K562 (cell line): ENCODE measurements around the gene BRSK1. TPM values are rescaled to one million over a fixed set of nuclear protein-coding genes. Genes with fewer than 3 reads are reported as not detected.

Source experiments
- CREM ChIP-seq: IDR thresholded peaks from 2 replicates; pipeline ENCODE4 v1.6.1; 2014; ENCODE audit warnings: antibody characterized with exemption, low read depth
- GABPB1 ChIP-seq: sonication (generic); formaldehyde crosslinking; IDR thresholded peaks from 2 replicates; pipeline ENCODE4 v1.8.0; 2022; ENCODE audit warnings: mild to moderate bottlenecking, missing genetic modification reagents
- HDAC1 ChIP-seq, 2 experiments: fragments of 450-650 bp; IDR thresholded peaks; 2 replicates each; pipeline ENCODE4 v1.6.1; 2016 to 2017; ENCODE audit warnings: inconsistent platforms in 1 of 2, mild to moderate bottlenecking in 1 of 2, moderate library complexity in 1 of 2
- KDM5B ChIP-seq: fragments of 200-600 bp; sonication (generic); IDR thresholded peaks from 2 replicates; pipeline ENCODE4 v1.6.1; 2012; ENCODE audit warnings: low read depth, mild to moderate bottlenecking, moderate library complexity, low read length, control low read depth, inconsistent platforms; ENCODE audit not compliant: insufficient replicate concordance
- KLF1 ChIP-seq: fragments of 450-650 bp; IDR thresholded peaks from 2 replicates; pipeline ENCODE4 v1.6.1; 2016; ENCODE audit warnings: missing genetic modification characterization, missing compliant biosample characterization
- L3MBTL2 ChIP-seq: fragments of 450-650 bp; IDR thresholded peaks from 2 replicates; pipeline ENCODE4 v1.6.1; 2016; ENCODE audit warnings: mild to moderate bottlenecking, moderate library complexity
- MAX ChIP-seq: sonication (generic); formaldehyde crosslinking; IDR thresholded peaks from 2 replicates; pipeline ENCODE4 v1.9.0; 2022; ENCODE audit warnings: mild to moderate bottlenecking, missing genetic modification reagents
- NFIC ChIP-seq: fragments of 450-650 bp; IDR thresholded peaks from 2 replicates; pipeline ENCODE4 v1.6.1; 2017; ENCODE audit warnings: mild to moderate bottlenecking, inconsistent platforms
- NRF1 ChIP-seq, 2 experiments: fragments of 450-650 bp; IDR thresholded peaks in 1 of 2; conservative IDR thresholded peaks in 1 of 2; 2 replicates each; pipeline ENCODE4 v1.6.1; 2014; ENCODE audit warnings: mild to moderate bottlenecking in 2 of 2
- POLR2B ChIP-seq: fragments of 450-650 bp; IDR thresholded peaks from 2 replicates; pipeline ENCODE4 v1.6.1; 2018; ENCODE audit warnings: low read depth; ENCODE audit not compliant: partially characterized antibody
- SAFB ChIP-seq: fragments of 200-400 bp; formaldehyde crosslinking; IDR thresholded peaks from 2 replicates; pipeline ENCODE4 v1.6.1; 2017; ENCODE audit warnings: low read depth, low read length, borderline replicate concordance
- SREBF1 ChIP-seq: fragments of 150-350 bp; IDR thresholded peaks from 2 replicates; pipeline ENCODE4 v1.6.1; 2014; ENCODE audit warnings: antibody characterized with exemption, low read depth, low read length, borderline replicate concordance
- USF1 ChIP-seq: sonication (generic); formaldehyde crosslinking; IDR thresholded peaks from 2 replicates; pipeline ENCODE4 v1.9.0; 2022; ENCODE audit warnings: mild to moderate bottlenecking, missing genetic modification reagents
- ZSCAN32 ChIP-seq: fragments of 450-650 bp; formaldehyde crosslinking; IDR thresholded peaks from 2 replicates; pipeline ENCODE4 v1.4.0; 2020; ENCODE audit warnings: mild to moderate bottlenecking, moderate library complexity
- polyA plus RNA-seq, 8 experiments: library from polyadenylated mRNA; depleted of rRNA in 4 of 8; stranded (reverse) in 5 of 8; unstranded in 3 of 8; fragments of >200 nt; fragmentation: Nextera tagmentation in 2 of 8; fragmentation: Illumina TruSeq in 1 of 8; extraction: Ambion mirVana in 2 of 8; extraction: Trizol in 1 of 8; gene quantifications; 2 replicates each; pipeline versions ENCODE4 v1.2.1 to v1.2.3, GENCODE V29; 2011 to 2014; ENCODE audit warnings: inconsistent platforms in 1 of 8, missing spikeins in 1 of 8
- total RNA-seq, 7 experiments: library from RNA; depleted of rRNA in 6 of 7; stranded (reverse); fragments of >200 nt in 6 of 7; fragmentation: Illumina TruSeq in 2 of 7; extraction: Trizol in 2 of 7; gene quantifications; 2 replicates each; pipeline versions ENCODE4 v1.2.1 to v1.2.3, GENCODE V29; 2011 to 2021; ENCODE audit warnings: low replicate concordance in 1 of 7
- TF ChIP-seq, protein P1 (sequence below), 2 experiments: IDR thresholded peaks; 2 replicates each; pipeline ENCODE4 v1.6.1; 2011; ENCODE audit warnings: borderline replicate concordance in 1 of 2, control low read depth in 1 of 2, low read depth in 1 of 2, low read length in 1 of 2, mild to moderate bottlenecking in 1 of 2, mixed read lengths in 1 of 2, moderate library complexity in 1 of 2; ENCODE audit not compliant: insufficient read depth in 1 of 2, insufficient read length in 1 of 2, poor library complexity in 1 of 2, severe bottlenecking in 1 of 2; ENCODE audit errors: extremely low read depth in 1 of 2
- TF ChIP-seq, protein P2 (sequence below), 2 experiments: fragments of 450-650 bp; conservative IDR thresholded peaks; 2 replicates each; pipeline ENCODE4 v1.6.1; 2017; ENCODE audit warnings: mild to moderate bottlenecking in 2 of 2, moderate library complexity in 2 of 2

The BRSK1 gene
- total and polyA plus RNA-seq, 9 of the 15 experiments (the other 6 are each of a cell fraction or from before 2014, with no cell fraction given): 1.7 to 9.3 (median 3.8) TPM; not detected in 2

DNA sequence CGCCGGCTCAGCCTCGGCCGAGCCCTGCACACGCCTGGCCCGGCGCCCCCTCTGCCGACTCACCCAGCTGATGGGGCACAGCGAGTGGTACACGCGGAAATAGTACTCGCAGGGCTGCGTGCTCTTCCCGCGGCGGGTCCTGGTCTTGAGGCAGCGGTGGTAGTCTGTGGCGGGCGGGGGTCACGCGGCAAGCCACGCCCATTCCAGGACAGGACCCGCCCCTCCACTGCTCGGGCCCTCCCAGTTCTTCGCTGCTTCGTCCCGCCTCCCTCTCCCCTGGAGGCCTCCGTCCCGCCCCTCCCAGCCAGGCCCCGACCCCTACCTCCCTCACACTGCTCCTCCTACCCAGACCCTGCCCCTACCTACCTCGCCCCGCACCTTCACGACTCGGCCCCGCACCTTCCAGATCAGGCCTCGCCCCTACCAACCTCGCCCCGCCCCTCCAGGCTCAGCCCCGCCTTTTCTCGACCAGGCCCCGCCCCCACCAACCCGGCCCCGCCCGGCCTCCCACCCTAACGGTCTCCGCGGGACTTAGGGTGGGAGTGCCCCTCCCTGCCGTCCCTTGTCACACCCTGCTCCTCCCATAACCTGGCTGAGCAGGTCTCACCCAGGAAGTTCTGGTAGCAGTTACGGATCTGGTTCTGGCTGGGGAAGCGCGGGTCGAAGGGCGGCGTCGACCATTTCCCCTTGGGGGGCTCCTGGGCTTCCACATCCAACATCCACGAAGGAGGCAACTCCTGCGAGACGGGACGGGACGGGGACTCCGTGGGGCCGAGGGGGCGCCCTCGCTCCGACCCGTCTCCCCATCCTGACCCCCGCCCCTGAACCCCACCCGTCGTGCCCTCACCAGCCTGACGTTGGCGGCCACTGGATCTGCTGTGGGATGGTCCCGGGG, 70.3 kb downstream of the BRSK1 start (continued):
- TF ChIP-seq, protein P1, sequence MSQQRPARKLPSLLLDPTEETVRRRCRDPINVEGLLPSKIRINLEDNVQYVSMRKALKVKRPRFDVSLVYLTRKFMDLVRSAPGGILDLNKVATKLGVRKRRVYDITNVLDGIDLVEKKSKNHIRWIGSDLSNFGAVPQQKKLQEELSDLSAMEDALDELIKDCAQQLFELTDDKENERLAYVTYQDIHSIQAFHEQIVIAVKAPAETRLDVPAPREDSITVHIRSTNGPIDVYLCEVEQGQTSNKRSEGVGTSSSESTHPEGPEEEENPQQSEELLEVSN (IDR thresholded peaks at IDR 0.05; ENCODE audit: borderline replicate concordance in 1 of 2, extremely low read depth in 1 of 2, insufficient read depth in 1 of 2, insufficient read length in 1 of 2, low read depth in 1 of 2, low read length in 1 of 2, poor library complexity in 1 of 2, severe bottlenecking in 1 of 2): peak; percentile 44 to 73
- TF ChIP-seq SREBF1 (no peak), HDAC1 (IDR thresholded peaks at IDR 0.05) (0 out of 4 replicates have a peak, but pooled peaks of 1 of the 2 experiments have one; percentile 8), NRF1 (conservative IDR thresholded peaks at IDR 0.05 in 1 of 2, IDR thresholded peaks at IDR 0.05 in 1 of 2) (0 out of 4 replicates have a peak, but pooled peaks have one; percentile 18 to 24), MAX (CRISPR knock-in tag) (peak; percentile 40), CREM (peak; percentile 3; the same call in 1 of the 2 replicates), GABPB1 (CRISPR knock-in tag) (peak; percentile 40; the same call in 1 of the 2 replicates), NFIC (peak; percentile 35; the same call in 1 of the 2 replicates), USF1 (CRISPR knock-in tag) (peak; percentile 33; the same call in 1 of the 2 replicates), KLF1 (tag) (no peak), L3MBTL2 (0 out of 2 replicates have a peak, but pooled peaks have one; percentile 48), POLR2B (no peak), SAFB (peak; percentile 80; the same call in 1 of the 2 replicates), KDM5B (peak; percentile 0), ZSCAN32 (CRISPR knock-in tag) (no peak)
- TF ChIP-seq, protein P2, sequence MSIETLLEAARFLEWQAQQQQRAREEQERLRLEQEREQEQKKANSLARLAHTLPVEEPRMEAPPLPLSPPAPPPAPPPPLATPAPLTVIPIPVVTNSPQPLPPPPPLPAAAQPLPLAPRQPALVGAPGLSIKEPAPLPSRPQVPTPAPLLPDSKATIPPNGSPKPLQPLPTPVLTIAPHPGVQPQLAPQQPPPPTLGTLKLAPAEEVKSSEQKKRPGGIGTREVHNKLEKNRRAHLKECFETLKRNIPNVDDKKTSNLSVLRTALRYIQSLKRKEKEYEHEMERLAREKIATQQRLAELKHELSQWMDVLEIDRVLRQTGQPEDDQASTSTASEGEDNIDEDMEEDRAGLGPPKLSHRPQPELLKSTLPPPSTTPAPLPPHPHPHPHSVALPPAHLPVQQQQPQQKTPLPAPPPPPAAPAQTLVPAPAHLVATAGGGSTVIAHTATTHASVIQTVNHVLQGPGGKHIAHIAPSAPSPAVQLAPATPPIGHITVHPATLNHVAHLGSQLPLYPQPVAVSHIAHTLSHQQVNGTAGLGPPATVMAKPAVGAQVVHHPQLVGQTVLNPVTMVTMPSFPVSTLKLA (conservative IDR thresholded peaks at IDR 0.05): peak in 1 of 2 experiments; percentile 32; a peak in 1 of 4 replicates
- TF ChIP-seq, all 486 proteins: peak for 24
